Breast epithelium (tissue), 4 donors: Measurements from ENCODE around the gene SYNJ2. TPM values are rescaled to one million over a fixed set of nuclear protein-coding genes. Genes with fewer than 3 reads are reported as not detected.

Experiments
- DNase-seq, 2 donors: peaks; one replicate each; pipeline ENCODE4 v3.0.0-alpha.2; 2019; ENCODE audit warnings: low spot score in 2 of 2
- H3K27ac ChIP-seq, 2 donors: fragments of 200-600 bp; sonication (generic) in 1 of 2; one replicate each; pipeline ENCODE4 v1.5.1; 2016 to 2019; ENCODE audit warnings: mild to moderate bottlenecking in 1 of 2
- H3K27me3 ChIP-seq, 2 donors: fragments of 200-600 bp; sonication (generic) in 1 of 2; one replicate each; pipeline versions ENCODE4 v1.5.1 to v1.6.0; 2017 to 2019; ENCODE audit warnings: control low read depth in 1 of 2, mild to moderate bottlenecking in 1 of 2
- H3K36me3 ChIP-seq: fragments of 200-600 bp; one replicate; pipeline ENCODE4 v1.5.1; 2019
- H3K4me1 ChIP-seq, 2 donors: fragments of 200-600 bp; sonication (generic); one replicate each; pipeline ENCODE4 v1.5.1; 2016 to 2019; ENCODE audit warnings: control low read depth in 1 of 2
- H3K4me3 ChIP-seq, 3 donors: fragments of 200-600 bp; sonication (generic); 1 replicate in 2 of 3; 2 replicates in 1 of 3; pipeline ENCODE4 v1.5.1; 2016 to 2019; ENCODE audit warnings: mild to moderate bottlenecking in 3 of 3, moderate library complexity in 2 of 3
- H3K9me3 ChIP-seq, 2 donors: fragments of 200-600 bp; sonication (generic) in 1 of 2; one replicate each; pipeline ENCODE4 v1.5.1; 2016 to 2019; ENCODE audit warnings: control low read depth in 1 of 2
- POLR2A ChIP-seq: fragments of 450-650 bp; IDR thresholded peaks from one replicate; pipeline ENCODE4 v1.6.1; 2016; ENCODE audit warnings: antibody characterized with exemption, mild to moderate bottlenecking, moderate library complexity
- POLR2AphosphoS5 ChIP-seq, 3 donors: sonication (generic); formaldehyde crosslinking; IDR thresholded peaks; one replicate each; pipeline ENCODE4 v1.6.1; 2017; ENCODE audit warnings: antibody characterized with exemption in 3 of 3
- intact Hi-C: fragments of 100-400 bp; cut with DNase I; formaldehyde crosslinking; loops from one replicate; pipeline ENCODE4 v1.15.1; 2023; ENCODE audit warnings: low total_unique reads
- total RNA-seq, 3 donors: library from RNA; depleted of rRNA; stranded (reverse); fragments of >200 nt; gene quantifications; one replicate each; pipeline ENCODE4 v1.1.0, GENCODE V29; 2016
- TF ChIP-seq, protein P1 (sequence below), 3 donors: fragments of 450-650 bp; IDR thresholded peaks; one replicate each; pipeline ENCODE4 v1.5.1; 2016 to 2017; ENCODE audit warnings: antibody characterized with exemption in 3 of 3, mild to moderate bottlenecking in 3 of 3, moderate library complexity in 3 of 3

The SYNJ2 gene
- total RNA-seq, 3 donors from 2014 or later, result 3.0 to 20.2 (median 15.7) TPM

GRCh38 chr6:157974341-157974894 is 7.2 kb upstream of the SYNJ2 start:
- no peaks in the 10 kb centered on the region for H3K4me1 ChIP-seq
- intact Hi-C loops, result no loop called here
- no peak overlapping the region for H3K27ac ChIP-seq
- TF ChIP-seq POLR2AphosphoS5 (IDR thresholded peaks at IDR 0.05) (no peak), POLR2A (no peak)
- TF ChIP-seq, protein P1, sequence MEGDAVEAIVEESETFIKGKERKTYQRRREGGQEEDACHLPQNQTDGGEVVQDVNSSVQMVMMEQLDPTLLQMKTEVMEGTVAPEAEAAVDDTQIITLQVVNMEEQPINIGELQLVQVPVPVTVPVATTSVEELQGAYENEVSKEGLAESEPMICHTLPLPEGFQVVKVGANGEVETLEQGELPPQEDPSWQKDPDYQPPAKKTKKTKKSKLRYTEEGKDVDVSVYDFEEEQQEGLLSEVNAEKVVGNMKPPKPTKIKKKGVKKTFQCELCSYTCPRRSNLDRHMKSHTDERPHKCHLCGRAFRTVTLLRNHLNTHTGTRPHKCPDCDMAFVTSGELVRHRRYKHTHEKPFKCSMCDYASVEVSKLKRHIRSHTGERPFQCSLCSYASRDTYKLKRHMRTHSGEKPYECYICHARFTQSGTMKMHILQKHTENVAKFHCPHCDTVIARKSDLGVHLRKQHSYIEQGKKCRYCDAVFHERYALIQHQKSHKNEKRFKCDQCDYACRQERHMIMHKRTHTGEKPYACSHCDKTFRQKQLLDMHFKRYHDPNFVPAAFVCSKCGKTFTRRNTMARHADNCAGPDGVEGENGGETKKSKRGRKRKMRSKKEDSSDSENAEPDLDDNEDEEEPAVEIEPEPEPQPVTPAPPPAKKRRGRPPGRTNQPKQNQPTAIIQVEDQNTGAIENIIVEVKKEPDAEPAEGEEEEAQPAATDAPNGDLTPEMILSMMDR (IDR thresholded peaks at IDR 0.05), result no peak
- DNase-seq, result no peak
- H3K36me3 ChIP-seq, result no peaks in the 10 kb centered on the region
- no peak overlapping the region for H3K4me3 ChIP-seq
- H3K9me3 ChIP-seq, result no peaks in the 10 kb centered on the region
- H3K27me3 ChIP-seq, result no peaks in the 10 kb centered on the region

GRCh38 chr6:157974967-157975366 is 6.7 kb upstream of the SYNJ2 start:
- Histone ChIP-seq H3K4me3 (no peak overlapping the region), H3K9me3 (no peaks in the 10 kb centered on the region), H3K36me3 (no peaks in the 10 kb centered on the region), H3K27me3 (no peaks in the 10 kb centered on the region), H3K27ac (no peak overlapping the region), H3K4me1 (no peaks in the 10 kb centered on the region)
- DNase-seq, result no peak
- intact Hi-C loops, result no loop called here
- TF ChIP-seq, protein P1 (IDR thresholded peaks at IDR 0.05), result no peak
- TF ChIP-seq POLR2A (no peak), POLR2AphosphoS5 (IDR thresholded peaks at IDR 0.05) (no peak)

DNA sequence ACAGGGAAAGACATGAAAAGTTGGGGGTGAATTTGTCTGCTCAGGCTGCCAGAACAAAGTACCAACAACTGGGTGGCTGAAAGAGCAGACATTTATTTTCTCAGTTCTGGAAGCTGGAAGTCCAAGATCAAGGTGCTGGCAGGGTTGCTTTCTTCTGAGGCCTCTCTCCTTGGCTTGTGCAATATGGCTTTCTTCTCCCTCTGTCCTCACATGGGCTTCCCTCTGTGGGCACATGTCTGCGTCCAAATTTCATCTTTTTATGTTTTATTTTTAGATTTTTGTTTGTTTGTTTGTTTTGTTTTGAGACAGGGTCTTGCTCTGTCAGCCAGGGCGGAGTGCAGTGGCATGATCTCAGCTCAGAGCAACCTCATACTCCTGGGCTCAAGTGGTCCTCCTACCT is 6.2 kb upstream of the SYNJ2 start:
- H3K9me3 ChIP-seq, result no peaks in the 10 kb centered on the region
- H3K27me3 ChIP-seq, result no peaks in the 10 kb centered on the region
- H3K4me3 ChIP-seq, result no peak overlapping the region
- H3K27ac ChIP-seq, result no peak overlapping the region
- no peaks in the 10 kb centered on the region for H3K4me1 ChIP-seq
- DNase-seq, result no peak
- H3K36me3 ChIP-seq, result no peaks in the 10 kb centered on the region
- intact Hi-C loops, result no loop called here
- TF ChIP-seq, protein P1 (IDR thresholded peaks at IDR 0.05), result no peak
- TF ChIP-seq POLR2AphosphoS5 (IDR thresholded peaks at IDR 0.05) (no peak), POLR2A (no peak)

- intact Hi-C loops, result no loop called here
- no peak for DNase-seq
- H3K27ac ChIP-seq, result no peak overlapping the region
- no peaks in the 10 kb centered on the region for H3K9me3 ChIP-seq
- H3K4me1 ChIP-seq, result no peaks in the 10 kb centered on the region
- H3K4me3 ChIP-seq, result no peak overlapping the region
- TF ChIP-seq POLR2AphosphoS5 (IDR thresholded peaks at IDR 0.05), result no peak
- TF ChIP-seq, protein P1 (IDR thresholded peaks at IDR 0.05), result no peak
- TF ChIP-seq POLR2A, result no peak
- H3K27me3 ChIP-seq, result no peaks in the 10 kb centered on the region
- H3K36me3 ChIP-seq, result no peaks in the 10 kb centered on the region
These were observed 5.1 kb upstream of the SYNJ2 start for GRCh38 chr6:157976345-157977175.

DNA sequence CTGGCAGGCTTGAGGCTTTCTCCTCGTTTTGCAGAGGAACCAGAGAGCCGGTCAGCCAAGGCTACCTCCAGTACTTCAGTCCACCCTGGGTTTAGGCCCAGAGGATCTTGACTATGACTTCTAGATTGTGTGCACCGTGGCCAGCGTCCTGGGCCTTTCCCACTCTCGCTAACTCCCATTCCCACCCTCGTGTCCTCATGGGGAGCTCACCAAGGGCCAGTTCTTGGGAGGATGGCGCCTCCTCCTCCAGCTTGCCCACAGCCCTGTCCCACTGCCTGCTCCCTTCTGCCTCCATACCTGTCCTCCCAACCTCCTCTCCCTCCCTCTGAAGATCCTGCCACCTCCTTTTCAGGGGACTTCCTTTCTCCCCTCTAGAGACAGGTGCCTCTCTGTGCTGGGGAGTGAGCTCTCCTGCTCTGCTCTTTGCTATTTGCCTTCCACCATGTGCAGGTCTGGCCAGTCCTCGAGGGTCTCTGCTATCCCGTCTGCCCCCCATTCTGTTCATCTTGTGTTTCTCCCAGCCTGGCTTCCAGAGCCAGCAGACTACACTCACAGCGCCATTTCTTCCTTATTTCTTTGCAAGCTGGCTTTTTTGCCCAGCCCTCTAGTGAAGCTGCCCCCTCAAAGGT is 4.4 kb upstream of the SYNJ2 start:
- no peaks in the 10 kb centered on the region for H3K9me3 ChIP-seq
- H3K4me1 ChIP-seq, result no peaks in the 10 kb centered on the region
- H3K27me3 ChIP-seq, result no peaks in the 10 kb centered on the region
- no peak overlapping the region for H3K4me3 ChIP-seq
- intact Hi-C loops, result no loop called here
- no peaks in the 10 kb centered on the region for H3K36me3 ChIP-seq
- H3K27ac ChIP-seq, result no peak overlapping the region
- TF ChIP-seq POLR2A, result no peak
- TF ChIP-seq, protein P1 (IDR thresholded peaks at IDR 0.05), result no peak
- no peak for TF ChIP-seq POLR2AphosphoS5 (IDR thresholded peaks at IDR 0.05)
- DNase-seq, result no peak
